Upper lobe of right lung (tissue), 1 donor: ENCODE results near the gene CHRM5. TPM values are rescaled to one million over a fixed set of nuclear protein-coding genes. Genes with fewer than 3 reads are reported as not detected.

Experiments
- ATAC-seq: fragments of 200-7000 bp; cut with Tn5 transposase; one replicate; pipeline ENCODE4 v1.9.1; 2020; ENCODE audit warnings: mild to moderate bottlenecking, moderate library complexity
- DNase-seq: peaks from one replicate; pipeline ENCODE4 v3.0.0-alpha.2; 2020
- H3K27ac ChIP-seq: fragments of 200-600 bp; one replicate; pipeline ENCODE4 v1.8.0; 2022
- H3K27me3 ChIP-seq: fragments of 200-600 bp; one replicate; pipeline ENCODE4 v1.8.0; 2022; ENCODE audit warnings: mild to moderate bottlenecking
- H3K36me3 ChIP-seq: fragments of 200-600 bp; one replicate; pipeline ENCODE4 v1.8.0; 2022
- H3K4me1 ChIP-seq: fragments of 200-600 bp; one replicate; pipeline ENCODE4 v1.8.0; 2022
- H3K4me3 ChIP-seq: fragments of 200-600 bp; one replicate; pipeline ENCODE4 v1.8.0; 2022; ENCODE audit warnings: mild to moderate bottlenecking
- H3K9me3 ChIP-seq: fragments of 200-600 bp; one replicate; pipeline ENCODE4 v1.8.0; 2022
- intact Hi-C: fragments of 100-400 bp; cut with DNase I; formaldehyde crosslinking; loops from one replicate; pipeline ENCODE4 v1.11.0; 2022
- total RNA-seq: library from RNA; stranded (reverse); fragmentation: NEBNext Ultra II Directional; extraction: Animal tissue kit (Norgen Biotek cat#: 25700); gene quantifications from one replicate; pipeline ENCODE4 v1.2.1, GENCODE V29; 2021
- TF ChIP-seq, protein P1 (sequence below): fragments of 200-600 bp; IDR thresholded peaks from one replicate; pipeline ENCODE4 v1.8.0; 2022; ENCODE audit warnings: antibody characterized with exemption
- donor health status: DM: no; HTN: yes; CAD: no; lungs with severe emphysema.

The CHRM5 gene
- total RNA-seq, 1 donor from 2014 or later = not detected

- H3K4me3 ChIP-seq = no peak overlapping the region
These were observed 42.6 kb downstream of the CHRM5 start for GRCh38 chr15:34010921-34011320.

DNA sequence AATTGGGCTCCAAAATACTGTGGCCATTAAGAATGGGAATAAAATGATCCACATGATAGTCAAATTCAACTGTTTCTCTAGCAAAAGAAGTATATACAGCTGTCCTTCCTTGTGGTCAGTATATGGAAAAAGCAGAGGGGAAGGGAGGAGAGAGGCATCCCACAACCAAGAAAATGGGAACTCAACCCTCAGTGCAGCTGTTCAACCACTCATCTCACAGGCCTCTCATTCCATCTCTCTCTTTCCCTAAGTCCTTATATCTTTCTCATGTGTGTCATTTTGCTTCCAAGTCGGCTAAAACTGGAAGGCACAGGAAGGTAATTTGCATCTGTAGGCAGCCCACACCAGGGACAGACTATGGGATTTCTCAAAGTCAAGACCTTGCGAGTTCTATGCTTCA is 43.2 kb downstream of the CHRM5 start:
- TF ChIP-seq, protein P1, sequence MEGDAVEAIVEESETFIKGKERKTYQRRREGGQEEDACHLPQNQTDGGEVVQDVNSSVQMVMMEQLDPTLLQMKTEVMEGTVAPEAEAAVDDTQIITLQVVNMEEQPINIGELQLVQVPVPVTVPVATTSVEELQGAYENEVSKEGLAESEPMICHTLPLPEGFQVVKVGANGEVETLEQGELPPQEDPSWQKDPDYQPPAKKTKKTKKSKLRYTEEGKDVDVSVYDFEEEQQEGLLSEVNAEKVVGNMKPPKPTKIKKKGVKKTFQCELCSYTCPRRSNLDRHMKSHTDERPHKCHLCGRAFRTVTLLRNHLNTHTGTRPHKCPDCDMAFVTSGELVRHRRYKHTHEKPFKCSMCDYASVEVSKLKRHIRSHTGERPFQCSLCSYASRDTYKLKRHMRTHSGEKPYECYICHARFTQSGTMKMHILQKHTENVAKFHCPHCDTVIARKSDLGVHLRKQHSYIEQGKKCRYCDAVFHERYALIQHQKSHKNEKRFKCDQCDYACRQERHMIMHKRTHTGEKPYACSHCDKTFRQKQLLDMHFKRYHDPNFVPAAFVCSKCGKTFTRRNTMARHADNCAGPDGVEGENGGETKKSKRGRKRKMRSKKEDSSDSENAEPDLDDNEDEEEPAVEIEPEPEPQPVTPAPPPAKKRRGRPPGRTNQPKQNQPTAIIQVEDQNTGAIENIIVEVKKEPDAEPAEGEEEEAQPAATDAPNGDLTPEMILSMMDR = no peak
- H3K9me3 ChIP-seq = no peaks in the 10 kb centered on the region
- ATAC-seq (no peak), DNase-seq (no peak)
- intact Hi-C loops = no loop called here
- no peaks in the 10 kb centered on the region for H3K36me3 ChIP-seq
- no peaks in the 10 kb centered on the region for H3K27me3 ChIP-seq
- H3K4me3 ChIP-seq = no peak overlapping the region
- H3K27ac ChIP-seq = no peak overlapping the region
- H3K4me1 ChIP-seq = no peaks in the 10 kb centered on the region

More at GRCh38 chr15:34010921-34011320, 42.6 kb downstream of the CHRM5 start:
- no peak overlapping the region for H3K27ac ChIP-seq
- no peaks in the 10 kb centered on the region for H3K4me1 ChIP-seq
- TF ChIP-seq, protein P1 = no peak
- no peak for ATAC-seq
- no peak for DNase-seq
- H3K36me3 ChIP-seq = no peaks in the 10 kb centered on the region
- H3K9me3 ChIP-seq = no peaks in the 10 kb centered on the region
- no peaks in the 10 kb centered on the region for H3K27me3 ChIP-seq
- intact Hi-C loops = no loop called here

- DNase-seq (no peak), ATAC-seq (no peak)
- Histone ChIP-seq H3K36me3 (no peaks in the 10 kb centered on the region), H3K4me1 (no peaks in the 10 kb centered on the region), H3K27ac (no peak overlapping the region), H3K9me3 (no peaks in the 10 kb centered on the region), H3K27me3 (no peaks in the 10 kb centered on the region), H3K4me3 (no peak overlapping the region)
- TF ChIP-seq, protein P1 = no peak
- intact Hi-C loops = no loop called here
These were observed 44.2 kb downstream of the CHRM5 start for GRCh38 chr15:34012461-34013028.

- no peaks in the 10 kb centered on the region for H3K27me3 ChIP-seq
- intact Hi-C loops = no loop called here
- no peaks in the 10 kb centered on the region for H3K4me1 ChIP-seq
- no peak overlapping the region for H3K27ac ChIP-seq
- no peak overlapping the region for H3K4me3 ChIP-seq
- TF ChIP-seq, protein P1 = no peak
- H3K36me3 ChIP-seq = no peaks in the 10 kb centered on the region
- ATAC-seq (no peak), DNase-seq (no peak)
- H3K9me3 ChIP-seq = no peaks in the 10 kb centered on the region
These were observed 45.4 kb downstream of the CHRM5 start for GRCh38 chr15:34013746-34014145.

GRCh38 chr15:34014556-34014955 is 46.3 kb downstream of the CHRM5 start:
- Histone ChIP-seq H3K27ac (no peak overlapping the region), H3K27me3 (no peaks in the 10 kb centered on the region), H3K9me3 (no peaks in the 10 kb centered on the region), H3K4me3 (no peak overlapping the region), H3K36me3 (no peaks in the 10 kb centered on the region), H3K4me1 (no peaks in the 10 kb centered on the region)
- TF ChIP-seq, protein P1 = no peak
- intact Hi-C loops = no loop called here
- ATAC-seq = no peak
- DNase-seq = no peak
